ENCODE measurements around the gene CNDP1. TPM values are rescaled to one million over a fixed set of nuclear protein-coding genes. Genes with fewer than 3 reads are reported as not detected.
"Not testable (repeated sequence)": the region's sequence is repeated elsewhere in the genome, so short reads cannot be mapped to it uniquely, and the experiment has no call there.

The CNDP1 gene
- polyA plus RNA-seq, 1 donor (not counting 4 experiments of a cell fraction or from before 2014, with no cell fraction given), result not detected

- H3K9ac ChIP-seq (ENCODE audit: control insufficient read depth, extremely low read depth, insufficient read depth, low read length), result no peak overlapping the region
- H3K36me3 ChIP-seq (ENCODE audit: control insufficient read depth in 2 of 2, extremely low read depth in 1 of 2, insufficient read depth in 2 of 2, low read length in 2 of 2), result no peaks in the 10 kb centered on the region
- no peak overlapping the region for H3K27ac ChIP-seq (ENCODE audit: control insufficient read depth, insufficient read depth, low read length)
- TF ChIP-seq EZH2 (IDR thresholded peaks at IDR 0.05; ENCODE audit: low read length), result no peak
- TF ChIP-seq CTCF (optimal IDR thresholded peaks at IDR 0.05 in 1 of 3, IDR thresholded peaks at IDR 0.05 in 1 of 3, conservative IDR thresholded peaks at IDR 0.05 in 1 of 3; ENCODE audit: extremely low read depth in 1 of 3, insufficient read depth in 2 of 3, low read length in 3 of 3), result no peak
- no peak overlapping the region for H3K4me3 ChIP-seq (ENCODE audit: control insufficient read depth in 2 of 3, extremely low read depth in 1 of 3, insufficient read depth in 2 of 3, low read depth in 1 of 3, low read length in 3 of 3)
- no peak overlapping the region for H3K4me2 ChIP-seq (ENCODE audit: control insufficient read depth, extremely low read depth, insufficient read depth, low read depth, low read length)
- no peaks in the 10 kb centered on the region for H3K79me2 ChIP-seq (ENCODE audit: control insufficient read depth, insufficient read depth, low read length)
- H4K20me1 ChIP-seq (ENCODE audit: control insufficient read depth, extremely low read depth, insufficient read depth, low read length), result no peaks in the 10 kb centered on the region
- no peaks in the 10 kb centered on the region for H3K9me3 ChIP-seq (ENCODE audit: control insufficient read depth, low read depth, low read length)
- DNase-seq (ENCODE audit: low read depth, low spot score), result no peak
- no peaks in the 10 kb centered on the region for H3K4me1 ChIP-seq (ENCODE audit: control insufficient read depth, extremely low read depth, insufficient read depth, low read length)
- H2AFZ ChIP-seq (ENCODE audit: control insufficient read depth, low read length), result no peak overlapping the region
- FAIRE-seq, result no peak
- dilution Hi-C loops (cut with MboI; ENCODE audit: extremely low pct_ligation_motif_present, low sequenced_read_pairs), result no loop called here
- H3K27me3 ChIP-seq (ENCODE audit: control insufficient read depth, extremely low read depth, insufficient read depth, low read length), result no peaks in the 10 kb centered on the region
- H3K9me1 ChIP-seq (ENCODE audit: control insufficient read depth, extremely low read depth, insufficient read depth, low read length), result no peaks in the 10 kb centered on the region
Observed at GRCh38 chr18:74563999-74564398, 29.7 kb downstream of the CNDP1 start.

GRCh38 chr18:74565164-74565563 is 30.9 kb downstream of the CNDP1 start:
- H3K4me1 ChIP-seq (ENCODE audit: control insufficient read depth, extremely low read depth, insufficient read depth, low read length); H3K4me2 ChIP-seq (ENCODE audit: control insufficient read depth, extremely low read depth, insufficient read depth, low read depth, low read length); dilution Hi-C loops (cut with MboI; ENCODE audit: extremely low pct_ligation_motif_present, low sequenced_read_pairs); FAIRE-seq; H2AFZ ChIP-seq (ENCODE audit: control insufficient read depth, low read length); H3K9me3 ChIP-seq (ENCODE audit: control insufficient read depth, low read depth, low read length); H4K20me1 ChIP-seq (ENCODE audit: control insufficient read depth, extremely low read depth, insufficient read depth, low read length); H3K9ac ChIP-seq (ENCODE audit: control insufficient read depth, extremely low read depth, insufficient read depth, low read length); H3K79me2 ChIP-seq (ENCODE audit: control insufficient read depth, insufficient read depth, low read length); H3K27ac ChIP-seq (ENCODE audit: control insufficient read depth, insufficient read depth, low read length); H3K4me3 ChIP-seq (ENCODE audit: control insufficient read depth in 2 of 3, extremely low read depth in 1 of 3, insufficient read depth in 2 of 3, low read depth in 1 of 3, low read length in 3 of 3); H3K27me3 ChIP-seq (ENCODE audit: control insufficient read depth, extremely low read depth, insufficient read depth, low read length); H3K36me3 ChIP-seq (ENCODE audit: control insufficient read depth in 2 of 2, extremely low read depth in 1 of 2, insufficient read depth in 2 of 2, low read length in 2 of 2); DNase-seq (ENCODE audit: low read depth, low spot score); H3K9me1 ChIP-seq (ENCODE audit: control insufficient read depth, extremely low read depth, insufficient read depth, low read length): not testable (repeated sequence)

- H3K27me3 ChIP-seq (ENCODE audit: control insufficient read depth, extremely low read depth, insufficient read depth, low read length); DNase-seq (ENCODE audit: low read depth, low spot score); H3K4me3 ChIP-seq (ENCODE audit: control insufficient read depth in 2 of 3, extremely low read depth in 1 of 3, insufficient read depth in 2 of 3, low read depth in 1 of 3, low read length in 3 of 3); dilution Hi-C loops (cut with MboI; ENCODE audit: extremely low pct_ligation_motif_present, low sequenced_read_pairs); H3K79me2 ChIP-seq (ENCODE audit: control insufficient read depth, insufficient read depth, low read length); H3K9me3 ChIP-seq (ENCODE audit: control insufficient read depth, low read depth, low read length); H3K9me1 ChIP-seq (ENCODE audit: control insufficient read depth, extremely low read depth, insufficient read depth, low read length); H3K9ac ChIP-seq (ENCODE audit: control insufficient read depth, extremely low read depth, insufficient read depth, low read length); H3K27ac ChIP-seq (ENCODE audit: control insufficient read depth, insufficient read depth, low read length); H3K4me2 ChIP-seq (ENCODE audit: control insufficient read depth, extremely low read depth, insufficient read depth, low read depth, low read length); H2AFZ ChIP-seq (ENCODE audit: control insufficient read depth, low read length); H4K20me1 ChIP-seq (ENCODE audit: control insufficient read depth, extremely low read depth, insufficient read depth, low read length); H3K4me1 ChIP-seq (ENCODE audit: control insufficient read depth, extremely low read depth, insufficient read depth, low read length); H3K36me3 ChIP-seq (ENCODE audit: control insufficient read depth in 2 of 2, extremely low read depth in 1 of 2, insufficient read depth in 2 of 2, low read length in 2 of 2); FAIRE-seq: not testable (repeated sequence)
Observed at GRCh38 chr18:74565993-74566392, 31.7 kb downstream of the CNDP1 start.
